ENCODE measurements around the gene RASGRF1. TPM values are rescaled to one million over a fixed set of nuclear protein-coding genes. Genes with fewer than 3 reads are reported as not detected.

Gene RASGRF1
- total RNA-seq, 8 experiments from 2014 or later, result 0.38 to 2.3 (median 0.60) TPM; not detected in 1

DNA sequence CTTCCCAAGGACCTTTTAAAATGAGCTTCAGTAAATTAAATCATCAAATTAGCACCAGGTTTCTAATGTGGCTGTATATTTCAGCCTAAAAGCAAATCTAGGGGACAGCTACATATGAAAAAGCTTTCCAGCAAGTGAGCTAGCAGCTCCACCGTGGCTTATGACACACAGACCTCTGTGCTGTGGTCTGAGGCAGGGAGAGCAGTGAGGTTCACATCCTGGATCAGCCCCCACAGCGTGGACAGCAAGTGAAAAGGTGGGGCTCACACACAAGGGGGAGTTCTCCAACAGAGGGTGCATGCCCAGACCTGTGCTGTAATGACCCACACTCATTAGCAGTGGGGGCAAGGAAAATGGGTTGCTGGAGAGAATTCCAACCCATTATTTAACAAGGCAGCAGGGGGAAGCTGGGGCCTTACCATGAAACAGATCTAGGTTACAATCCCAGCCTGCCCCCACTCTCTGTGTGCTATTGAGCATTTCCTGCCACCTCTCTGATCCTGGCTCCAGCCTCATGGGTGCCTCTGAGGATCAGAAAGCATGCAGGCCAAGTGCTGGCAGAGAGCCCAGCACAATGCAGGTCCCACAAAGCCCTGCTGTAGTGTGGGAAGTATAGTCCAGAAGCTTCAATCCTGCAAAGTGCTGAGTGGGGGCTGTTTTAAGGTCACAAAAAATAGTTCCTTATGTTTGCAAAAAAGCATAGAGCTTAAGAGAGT, 48.2 kb downstream of the RASGRF1 start:
- peaks cover 4 to 10% of the 10 kb centered on the region in 2 donors for H3K4me1 ChIP-seq (replicated peaks in 1 of 2)
- WGBS, 10 experiments, result 0 to 58% (median 20%) methylated on average over 1 to 2 of the region's 2 CpGs; no CpG with 5 or more reads in 4 of the 10 experiments
- ATAC-seq (replicated peaks in 6 of 8), result peak in 3 of 8 experiments; percentile 11 to 38 (median 37)
- in situ Hi-C loops (cut with MboI; ENCODE audit: low pct_unique_long_range_greater_than_20kb in 2 of 9, low sequenced_read_pairs in 9 of 9, unreplicated experiment in 9 of 9), result loop anchor here in 2 of 9 experiments (25.0 kb wide), 1 partner anchor 145 kb away; no protein-coding TSS in a partner anchor
- H3K4me3 ChIP-seq, result no peak overlapping the region
- H3K27ac ChIP-seq, result no peak overlapping the region

DNA sequence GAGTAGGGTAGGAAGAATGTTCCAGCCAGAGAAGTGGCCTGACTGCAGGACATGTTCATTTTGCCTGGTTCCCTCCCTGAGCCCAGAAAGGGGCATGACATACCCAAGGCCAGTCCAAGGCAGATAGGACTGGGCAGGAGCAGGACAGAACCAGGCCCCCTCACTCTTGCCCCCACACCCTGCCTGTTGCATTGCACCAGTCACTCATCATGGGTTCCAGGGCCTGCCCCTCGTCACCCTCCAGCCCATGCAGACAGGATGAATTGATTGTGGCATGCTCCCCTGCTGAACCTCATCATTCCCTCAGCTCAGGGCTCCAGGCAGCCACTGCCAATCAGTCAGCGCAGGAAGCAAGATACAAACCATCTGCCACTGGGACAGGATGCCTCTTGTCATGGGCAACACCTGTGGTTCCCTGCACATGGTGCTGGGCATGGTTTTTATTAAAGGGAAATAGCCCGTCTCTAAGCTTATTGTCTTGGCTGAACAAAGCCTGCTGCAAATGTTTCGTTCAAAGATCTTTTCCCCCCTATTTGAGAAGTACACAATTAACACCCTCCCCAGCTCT, 48.9 kb downstream of the RASGRF1 start:
- Histone ChIP-seq H3K4me3 (no peak overlapping the region), H3K27ac (no peak overlapping the region), H3K4me1 (replicated peaks in 1 of 2) (peaks cover 4 to 10% of the 10 kb centered on the region in 2 donors)
- in situ Hi-C loops (cut with MboI; ENCODE audit: low pct_unique_long_range_greater_than_20kb in 2 of 9, low sequenced_read_pairs in 9 of 9, unreplicated experiment in 9 of 9), result loop anchor here in 2 of 9 experiments (25.0 kb wide), 1 partner anchor 146 kb away; no protein-coding TSS in a partner anchor
- ATAC-seq (replicated peaks in 6 of 8), result peak in 4 of 8 experiments; percentile 8 to 72 (median 60)
- WGBS, 10 experiments, result 10 to 70% (median 41%) methylated on average over 1 to 2 of the region's 4 CpGs; no CpG with 5 or more reads in 4 of the 10 experiments

DNA sequence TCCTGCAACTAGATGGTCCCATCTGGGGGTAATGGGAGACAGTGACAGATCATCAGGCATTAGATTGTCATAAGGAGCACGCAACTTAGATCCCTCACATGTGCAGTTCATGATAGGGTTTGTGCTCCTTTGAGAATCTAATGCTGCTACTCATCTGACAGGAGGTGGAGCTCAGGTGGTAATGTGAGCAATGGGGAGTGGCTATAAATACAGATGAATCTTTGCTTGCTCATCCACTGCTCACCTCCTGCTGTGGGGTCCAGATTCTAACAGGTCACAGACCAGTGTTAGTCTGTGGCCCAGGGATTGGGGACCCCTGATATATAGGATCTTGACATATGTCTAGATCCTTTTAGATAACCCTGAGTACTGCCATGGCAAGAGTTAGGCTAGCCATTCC, 52.7 kb downstream of the RASGRF1 start:
- in situ Hi-C loops (cut with MboI; ENCODE audit: low pct_unique_long_range_greater_than_20kb in 2 of 9, low sequenced_read_pairs in 9 of 9, unreplicated experiment in 9 of 9), result loop anchor here in 3 of 9 experiments (5.0 to 25.0 kb wide), 2 partner anchors 139 to 149 kb away; no protein-coding TSS in a partner anchor
- WGBS, 10 experiments, result 83% methylated on average over 1 of the region's 1 CpG; no CpG with 5 or more reads in 9 of the 10 experiments
- Histone ChIP-seq H3K4me3 (no peak overlapping the region), H3K4me1 (replicated peaks in 1 of 2) (peaks cover 4 to 10% of the 10 kb centered on the region in 2 donors), H3K27ac (no peak overlapping the region)
- no peak for ATAC-seq (replicated peaks in 6 of 8)

DNA sequence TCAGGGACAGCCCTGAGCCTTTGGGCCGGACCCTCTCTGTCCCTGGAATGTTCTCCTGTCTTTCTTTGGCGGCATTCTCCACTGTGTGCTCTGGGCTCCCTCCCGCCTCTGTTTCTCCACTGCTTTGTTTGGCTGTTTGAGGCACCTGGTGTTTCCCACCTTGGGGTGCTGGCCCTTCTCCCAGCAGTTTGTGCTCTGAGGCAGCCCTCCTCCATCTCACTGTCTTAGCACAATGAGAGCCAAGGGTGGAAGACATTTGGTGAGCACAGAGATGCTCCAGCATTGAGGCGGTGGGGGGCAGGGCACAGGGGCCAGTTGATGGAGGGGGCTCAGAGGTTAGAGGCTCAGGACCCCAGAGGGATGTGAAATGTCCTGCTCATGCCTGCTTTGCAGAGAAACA, 54.3 kb downstream of the RASGRF1 start:
- WGBS, 10 experiments, result 90 to 100% (median 100%) methylated on average over 1 to 2 of the region's 4 CpGs; no CpG with 5 or more reads in 6 of the 10 experiments
- ATAC-seq (replicated peaks in 6 of 8), result peak in 1 of 8 experiments; percentile 14
- Histone ChIP-seq H3K27ac (no peak overlapping the region), H3K4me3 (no peak overlapping the region), H3K4me1 (replicated peaks in 1 of 2) (peaks cover 0 to under 1% of the 10 kb centered on the region in 2 donors)
- in situ Hi-C loops (cut with MboI; ENCODE audit: low pct_unique_long_range_greater_than_20kb in 2 of 9, low sequenced_read_pairs in 9 of 9, unreplicated experiment in 9 of 9), result loop anchor here in 3 of 9 experiments (5.0 to 25.0 kb wide), 2 partner anchors 141 to 151 kb away; no protein-coding TSS in a partner anchor

DNA sequence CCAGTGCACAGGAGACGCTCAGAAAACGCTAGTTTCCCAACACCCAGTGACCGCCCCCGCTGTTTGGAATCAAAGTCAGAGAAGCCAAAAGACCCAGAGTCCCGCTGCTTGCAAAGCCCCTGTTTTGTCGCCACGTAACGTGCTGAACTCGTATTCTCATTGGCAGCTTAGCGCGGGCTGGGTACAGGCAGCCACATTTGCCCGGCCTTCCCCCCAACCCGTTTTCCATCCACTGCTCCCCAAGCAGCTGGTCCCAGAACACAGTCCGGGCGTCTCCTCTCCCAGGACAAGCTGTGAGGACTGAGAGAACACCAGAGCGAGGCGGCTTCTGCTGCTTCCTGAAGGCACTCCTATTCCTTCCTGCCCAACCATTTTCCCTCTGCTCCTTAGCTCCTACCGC, 54.8 kb downstream of the RASGRF1 start:
- in situ Hi-C loops (cut with MboI; ENCODE audit: low pct_unique_long_range_greater_than_20kb in 2 of 9, low sequenced_read_pairs in 9 of 9, unreplicated experiment in 9 of 9), result loop anchor here in 3 of 9 experiments (5.0 to 25.0 kb wide), 2 partner anchors 141 to 151 kb away; no protein-coding TSS in a partner anchor
- ATAC-seq (replicated peaks in 6 of 8), result peak in 3 of 8 experiments; percentile 19 to 54 (median 46)
- no peak overlapping the region for H3K27ac ChIP-seq
- 4 to 89% (median 79%) methylated on average over 4 to 15 of the region's 18 CpGs; no CpG with 5 or more reads in 5 of the 10 experiments for WGBS, 10 experiments
- no peak overlapping the region for H3K4me3 ChIP-seq
- H3K4me1 ChIP-seq (replicated peaks in 1 of 2), result no peaks in the 10 kb centered on the region

DNA sequence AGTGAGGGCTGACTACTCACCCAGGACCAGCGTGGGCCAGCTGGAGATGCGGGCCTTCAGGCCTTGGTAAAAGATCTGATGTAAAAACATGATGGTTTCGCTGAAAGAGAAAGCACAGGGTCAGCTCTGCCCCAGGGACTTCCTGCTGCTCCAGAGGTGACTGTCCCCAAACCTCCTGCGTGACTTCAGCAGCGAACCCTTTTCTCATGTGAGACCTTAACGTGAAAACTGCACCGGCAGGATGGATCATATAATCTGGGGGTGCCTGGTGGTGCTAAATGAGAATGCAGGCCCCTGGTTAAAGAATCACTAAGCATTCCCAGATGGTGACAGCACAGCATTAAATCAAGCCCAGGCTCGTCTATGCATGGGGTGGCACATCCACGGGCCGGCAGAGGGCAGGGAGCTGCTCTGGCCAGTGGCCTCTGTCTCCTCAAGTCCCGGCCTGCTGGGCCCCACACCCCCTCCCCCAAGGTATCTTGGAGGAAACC, 55.4 kb downstream of the RASGRF1 start:
- in situ Hi-C loops (cut with MboI; ENCODE audit: low pct_unique_long_range_greater_than_20kb in 2 of 9, low sequenced_read_pairs in 9 of 9, unreplicated experiment in 9 of 9), result loop anchor here in 3 of 9 experiments (5.0 to 25.0 kb wide), 2 partner anchors 142 to 152 kb away; no protein-coding TSS in a partner anchor
- H3K4me1 ChIP-seq (replicated peaks in 1 of 2), result no peaks in the 10 kb centered on the region
- 20 to 50% (median 25%) methylated on average over 1 to 4 of the region's 11 CpGs; no CpG with 5 or more reads in 5 of the 10 experiments for WGBS, 10 experiments
- no peak overlapping the region for H3K27ac ChIP-seq
- no peak overlapping the region for H3K4me3 ChIP-seq
- peak in 7 of 8 experiments; percentile 22 to 84 (median 57) for ATAC-seq (replicated peaks in 6 of 8)

DNA sequence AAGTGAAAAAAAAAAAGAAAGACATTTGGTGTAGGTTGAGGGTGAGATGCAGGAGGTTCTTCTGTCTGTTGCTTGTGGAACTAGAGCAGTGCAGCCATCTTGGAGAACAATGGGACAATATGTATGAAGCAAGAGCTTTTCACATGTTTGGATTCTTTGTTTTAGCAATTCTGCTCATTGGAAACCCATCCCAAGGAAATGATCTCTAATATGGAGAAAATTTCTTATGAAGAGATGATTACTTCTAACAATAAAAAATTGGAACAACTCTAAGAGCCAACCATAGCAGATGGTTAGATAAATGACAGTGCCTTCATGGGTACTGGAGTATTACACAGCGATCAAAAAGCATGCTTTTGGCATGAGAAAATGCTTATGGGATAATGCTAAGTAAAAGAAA, 56.3 kb downstream of the RASGRF1 start:
- ATAC-seq (replicated peaks in 6 of 8), result no peak
- WGBS, 10 experiments, result 50 to 100% (median 81%) methylated on average over 1 of the region's 1 CpG; no CpG with 5 or more reads in 2 of the 10 experiments
- in situ Hi-C loops (cut with MboI; ENCODE audit: low pct_unique_long_range_greater_than_20kb in 2 of 9, low sequenced_read_pairs in 9 of 9, unreplicated experiment in 9 of 9), result loop anchor here in 2 of 9 experiments (25.0 kb wide), 1 partner anchor 153 kb away; no protein-coding TSS in a partner anchor
- H3K27ac ChIP-seq, result no peak overlapping the region
- no peak overlapping the region for H3K4me3 ChIP-seq
- no peaks in the 10 kb centered on the region for H3K4me1 ChIP-seq (replicated peaks in 1 of 2)

DNA sequence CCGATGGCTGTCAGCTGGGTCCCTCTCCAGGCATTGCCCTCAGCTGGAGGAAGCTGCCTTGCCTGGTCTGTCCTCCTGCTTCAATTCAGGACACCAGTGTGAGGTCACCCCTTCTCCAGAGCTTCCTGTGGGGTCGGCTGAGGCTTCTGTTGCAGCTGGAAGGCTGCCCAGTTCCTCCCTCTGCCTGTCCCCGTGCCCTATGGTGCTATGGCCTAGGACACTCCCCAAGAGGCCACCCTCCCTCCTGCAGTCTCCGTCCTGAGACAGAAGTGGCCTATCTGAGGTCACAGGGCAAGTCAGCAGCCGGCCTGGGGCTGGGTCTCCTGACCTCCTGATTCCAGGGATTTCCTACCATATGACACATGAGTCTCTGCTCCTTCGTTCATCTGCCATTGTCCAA, 57.9 kb downstream of the RASGRF1 start:
- 20 to 100% (median 80%) methylated on average over 1 to 2 of the region's 6 CpGs; no CpG with 5 or more reads in 5 of the 10 experiments for WGBS, 10 experiments
- ATAC-seq (replicated peaks in 6 of 8), result no peak
- no peak overlapping the region for H3K27ac ChIP-seq
- in situ Hi-C loops (cut with MboI; ENCODE audit: low pct_unique_long_range_greater_than_20kb in 2 of 9, low sequenced_read_pairs in 9 of 9, unreplicated experiment in 9 of 9), result loop anchor here in 2 of 9 experiments (25.0 kb wide), 1 partner anchor 155 kb away; no protein-coding TSS in a partner anchor
- H3K4me3 ChIP-seq, result no peak overlapping the region
- H3K4me1 ChIP-seq (replicated peaks in 1 of 2), result no peaks in the 10 kb centered on the region

DNA sequence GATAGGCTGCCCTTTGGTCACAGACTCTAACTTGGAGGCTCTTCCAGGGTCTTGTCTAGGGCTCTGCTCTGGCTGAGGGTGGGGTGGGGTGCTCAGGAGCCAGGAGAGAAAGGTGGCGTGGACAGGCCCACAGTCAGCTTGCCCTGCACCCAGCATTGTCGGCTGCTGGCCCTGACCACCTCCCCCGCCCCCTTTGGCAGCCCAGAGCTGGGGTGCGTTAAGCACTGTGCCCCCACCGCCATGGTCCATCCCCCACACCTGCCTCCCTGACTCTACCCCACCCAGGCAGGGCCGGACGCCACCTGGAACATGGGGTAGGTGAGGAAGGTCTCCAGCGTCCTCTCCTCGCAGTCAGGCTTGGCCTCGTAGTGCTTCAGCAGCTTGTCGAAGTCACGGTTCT, 58.8 kb downstream of the RASGRF1 start:
- 60 to 92% methylated on average over 2 of the region's 12 CpGs; no CpG with 5 or more reads in 8 of the 10 experiments for WGBS, 10 experiments
- in situ Hi-C loops (cut with MboI; ENCODE audit: low pct_unique_long_range_greater_than_20kb in 2 of 9, low sequenced_read_pairs in 9 of 9, unreplicated experiment in 9 of 9), result loop anchor here in 2 of 9 experiments (25.0 kb wide), 1 partner anchor 155 kb away; no protein-coding TSS in a partner anchor
- Histone ChIP-seq H3K4me3 (no peak overlapping the region), H3K4me1 (replicated peaks in 1 of 2) (no peaks in the 10 kb centered on the region), H3K27ac (no peak overlapping the region)
- ATAC-seq (replicated peaks in 6 of 8), result no peak

DNA sequence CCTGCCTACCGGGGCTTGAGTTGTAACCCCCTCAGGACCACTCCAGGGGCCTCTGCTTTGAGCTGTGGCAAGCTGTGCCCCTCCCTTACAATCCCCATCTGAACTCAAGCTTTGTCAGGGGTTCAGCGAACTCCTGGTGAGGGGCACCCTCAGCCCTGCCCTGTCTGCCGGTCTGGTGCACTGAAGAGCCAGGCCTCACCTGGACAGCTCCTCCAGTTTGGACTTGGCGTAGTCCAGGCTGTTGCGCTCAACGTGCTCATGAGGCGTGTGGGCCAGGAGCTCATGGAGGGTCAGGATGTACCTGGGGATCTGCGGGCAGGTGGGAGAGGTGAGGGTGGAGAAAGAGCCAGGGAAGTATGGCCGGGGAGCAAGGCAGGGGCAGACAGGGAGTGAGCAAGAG, 59.4 kb downstream of the RASGRF1 start:
- WGBS, 10 experiments, result 0 to 94% methylated on average over 1 to 5 of the region's 9 CpGs; no CpG with 5 or more reads in 8 of the 10 experiments
- no peak for ATAC-seq (replicated peaks in 6 of 8)
- Histone ChIP-seq H3K27ac (no peak overlapping the region), H3K4me1 (replicated peaks in 1 of 2) (no peaks in the 10 kb centered on the region), H3K4me3 (no peak overlapping the region)
- in situ Hi-C loops (cut with MboI; ENCODE audit: low pct_unique_long_range_greater_than_20kb in 2 of 9, low sequenced_read_pairs in 9 of 9, unreplicated experiment in 9 of 9), result loop anchor here in 2 of 9 experiments (25.0 kb wide), 1 partner anchor 156 kb away; no protein-coding TSS in a partner anchor

DNA sequence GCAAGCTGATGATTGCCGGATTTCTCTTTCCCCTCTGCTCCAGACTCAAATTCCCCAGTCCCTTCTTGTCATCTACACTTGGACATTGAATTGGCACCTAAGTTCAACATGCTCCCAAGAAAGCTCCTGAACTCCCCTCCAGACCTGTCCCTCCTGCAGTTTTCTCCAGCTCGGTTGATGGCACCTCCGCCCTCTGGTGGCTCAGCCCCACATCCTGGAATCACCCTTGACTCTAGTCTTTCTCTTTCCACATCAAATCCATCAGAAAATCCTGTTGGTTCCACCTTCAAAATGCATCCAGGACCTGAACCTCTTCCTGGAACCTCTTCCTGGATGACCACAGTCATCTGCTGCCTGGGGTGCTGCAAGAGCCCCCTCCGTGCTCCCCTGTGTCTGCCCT, 60.1 kb downstream of the RASGRF1 start:
- in situ Hi-C loops (cut with MboI; ENCODE audit: low pct_unique_long_range_greater_than_20kb in 2 of 9, low sequenced_read_pairs in 9 of 9, unreplicated experiment in 9 of 9), result loop anchor here in 2 of 9 experiments (25.0 kb wide), 1 partner anchor 157 kb away; no protein-coding TSS in a partner anchor
- H3K4me3 ChIP-seq, result no peak overlapping the region
- WGBS, 10 experiments, result 13 to 90% (median 78%) methylated on average over 1 to 4 of the region's 4 CpGs; no CpG with 5 or more reads in 2 of the 10 experiments
- no peak for ATAC-seq (replicated peaks in 6 of 8)
- H3K4me1 ChIP-seq (replicated peaks in 1 of 2), result no peaks in the 10 kb centered on the region
- H3K27ac ChIP-seq, result no peak overlapping the region

DNA sequence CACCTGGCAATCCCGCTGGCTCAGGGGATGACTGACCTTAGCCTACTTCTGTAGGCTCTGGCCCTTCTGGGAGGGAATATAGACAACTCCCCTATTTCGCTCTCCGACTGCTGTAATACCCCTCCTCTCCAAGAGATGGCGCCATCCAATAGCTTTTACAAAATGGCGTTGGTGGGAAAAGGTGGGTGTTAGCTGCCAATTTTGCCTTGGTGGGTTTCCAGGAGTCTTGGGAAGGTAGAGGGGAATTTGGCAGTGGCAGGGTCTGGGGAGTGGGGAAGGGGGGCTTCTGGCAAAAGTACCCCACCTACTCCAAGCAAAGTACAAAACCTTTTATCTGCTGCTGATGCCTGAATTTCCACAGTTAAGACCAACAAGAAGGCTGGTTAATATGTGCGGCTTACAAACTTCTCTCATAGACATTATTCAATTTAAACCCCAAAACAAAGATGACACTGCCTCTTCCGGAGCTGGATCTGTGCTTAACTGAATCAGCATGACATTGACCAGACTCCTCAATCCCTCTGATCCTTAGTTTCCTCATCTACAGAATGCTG, 62.1 kb downstream of the RASGRF1 start:
- Histone ChIP-seq H3K27ac (no peak overlapping the region), H3K4me1 (replicated peaks in 1 of 2) (no peaks in the 10 kb centered on the region), H3K4me3 (no peak overlapping the region)
- ATAC-seq (replicated peaks in 6 of 8), result peak in 3 of 8 experiments; percentile 29 to 58 (median 57)
- in situ Hi-C loops (cut with MboI; ENCODE audit: low pct_unique_long_range_greater_than_20kb in 2 of 9, low sequenced_read_pairs in 9 of 9, unreplicated experiment in 9 of 9), result loop anchor here in 3 of 9 experiments (10.0 to 25.0 kb wide), 2 partner anchors 156 to 159 kb away; no protein-coding TSS in a partner anchor
- WGBS, 10 experiments, result 0 to 43% (median 11%) methylated on average over 1 to 6 of the region's 7 CpGs; no CpG with 5 or more reads in 1 of the 10 experiments

All from motor neuron (in vitro differentiated cells).